Lower lobe of right lung (tissue), 2 donors: ENCODE measurements around the gene VSTM4. TPM values are rescaled to one million over a fixed set of nuclear protein-coding genes. Genes with fewer than 3 reads are reported as not detected.
A peak's percentile ranks its signal among the peaks of the same experiment; 100 is the strongest.

Experiments used
- ATAC-seq, 2 donors: fragments of 200-7000 bp; cut with Tn5 transposase; one replicate each; pipeline ENCODE4 v1.9.1; 2020 to 2022; ENCODE audit warnings: mild to moderate bottlenecking in 2 of 2, moderate library complexity in 2 of 2
- DNase-seq: peaks from one replicate; pipeline ENCODE4 v3.0.0-alpha.2; 2020
- H3K27ac ChIP-seq: fragments of 200-600 bp; one replicate; pipeline ENCODE4 v1.8.0; 2022
- H3K27me3 ChIP-seq: fragments of 200-600 bp; one replicate; pipeline ENCODE4 v1.8.0; 2022; ENCODE audit warnings: low read depth
- H3K36me3 ChIP-seq: fragments of 200-600 bp; one replicate; pipeline ENCODE4 v1.8.0; 2022; ENCODE audit warnings: mild to moderate bottlenecking
- H3K4me1 ChIP-seq: fragments of 200-600 bp; one replicate; pipeline ENCODE4 v1.8.0; 2022
- H3K4me3 ChIP-seq: fragments of 200-600 bp; one replicate; pipeline ENCODE4 v1.8.0; 2022; ENCODE audit warnings: mild to moderate bottlenecking
- H3K9me3 ChIP-seq: fragments of 200-600 bp; one replicate; pipeline ENCODE4 v1.8.0; 2022
- intact Hi-C: fragments of 100-400 bp; cut with DNase I; formaldehyde crosslinking; loops from one replicate; pipeline ENCODE4 v1.11.0; 2022
- total RNA-seq: library from RNA; stranded (reverse); fragmentation: NEBNext Ultra II Directional; extraction: Animal tissue kit (Norgen Biotek cat#: 25700); gene quantifications from one replicate; pipeline ENCODE4 v1.2.1, GENCODE V29; 2021
- TF ChIP-seq, protein P1 (sequence below): fragments of 200-600 bp; IDR thresholded peaks from one replicate; pipeline ENCODE4 v1.8.0; 2022; ENCODE audit warnings: antibody characterized with exemption, mild to moderate bottlenecking
- donor health status: DM: no; HTN: yes; CAD: no; lungs with severe emphysema.

VSTM4 gene
- total RNA-seq, 1 donor from 2014 or later = 18.7 TPM

DNA sequence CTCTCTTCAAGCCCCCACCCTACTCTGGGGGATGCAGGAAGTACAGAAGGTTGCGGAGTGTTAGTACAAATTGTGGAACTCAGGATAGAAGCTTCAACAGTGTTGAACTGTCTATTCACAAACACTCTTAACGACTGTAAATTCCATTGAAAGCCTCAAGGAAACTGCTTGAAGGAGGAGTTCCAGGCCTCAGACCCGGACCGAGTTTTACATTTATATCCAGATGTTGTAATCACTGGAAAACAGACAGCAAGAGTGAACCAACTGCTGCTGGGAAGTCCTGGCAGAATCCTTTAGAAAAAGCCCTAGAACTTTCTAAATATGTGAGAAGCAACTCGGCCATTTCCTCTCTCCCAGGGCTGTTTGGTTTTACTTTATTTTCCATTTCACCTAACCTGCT lies 91.6 kb downstream of the VSTM4 start:
- peaks cover 17% of the 10 kb centered on the region for H3K4me1 ChIP-seq
- H3K9me3 ChIP-seq = no peaks in the 10 kb centered on the region
- intact Hi-C loops = no loop called here
- DNase-seq (no peak), ATAC-seq (peak in 1 of 2 donors; percentile 56)
- H3K4me3 ChIP-seq = no peak overlapping the region
- TF ChIP-seq, protein P1, sequence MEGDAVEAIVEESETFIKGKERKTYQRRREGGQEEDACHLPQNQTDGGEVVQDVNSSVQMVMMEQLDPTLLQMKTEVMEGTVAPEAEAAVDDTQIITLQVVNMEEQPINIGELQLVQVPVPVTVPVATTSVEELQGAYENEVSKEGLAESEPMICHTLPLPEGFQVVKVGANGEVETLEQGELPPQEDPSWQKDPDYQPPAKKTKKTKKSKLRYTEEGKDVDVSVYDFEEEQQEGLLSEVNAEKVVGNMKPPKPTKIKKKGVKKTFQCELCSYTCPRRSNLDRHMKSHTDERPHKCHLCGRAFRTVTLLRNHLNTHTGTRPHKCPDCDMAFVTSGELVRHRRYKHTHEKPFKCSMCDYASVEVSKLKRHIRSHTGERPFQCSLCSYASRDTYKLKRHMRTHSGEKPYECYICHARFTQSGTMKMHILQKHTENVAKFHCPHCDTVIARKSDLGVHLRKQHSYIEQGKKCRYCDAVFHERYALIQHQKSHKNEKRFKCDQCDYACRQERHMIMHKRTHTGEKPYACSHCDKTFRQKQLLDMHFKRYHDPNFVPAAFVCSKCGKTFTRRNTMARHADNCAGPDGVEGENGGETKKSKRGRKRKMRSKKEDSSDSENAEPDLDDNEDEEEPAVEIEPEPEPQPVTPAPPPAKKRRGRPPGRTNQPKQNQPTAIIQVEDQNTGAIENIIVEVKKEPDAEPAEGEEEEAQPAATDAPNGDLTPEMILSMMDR = no peak
- H3K27ac ChIP-seq = peak overlapping the region; percentile 64
- no peaks in the 10 kb centered on the region for H3K27me3 ChIP-seq
- H3K36me3 ChIP-seq = no peaks in the 10 kb centered on the region

DNA sequence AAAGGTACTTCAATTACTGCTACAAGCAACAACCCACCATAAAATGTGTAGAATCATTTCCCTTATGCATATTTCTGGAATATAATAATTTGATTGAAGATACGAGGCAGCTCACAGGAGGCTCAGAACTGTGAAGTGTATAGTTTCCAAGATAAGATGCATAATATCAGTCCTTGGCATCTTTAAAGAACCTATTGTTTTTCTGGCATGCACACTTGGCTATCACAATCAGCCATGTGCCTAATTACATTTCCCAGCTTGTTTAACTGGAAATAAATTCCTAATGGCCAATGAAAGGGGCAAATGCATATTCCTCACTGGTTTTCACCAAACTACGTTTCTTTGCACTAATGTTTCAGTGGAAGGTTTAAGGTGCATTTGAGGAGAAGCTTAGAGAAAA lies 92.3 kb downstream of the VSTM4 start:
- H3K36me3 ChIP-seq = no peaks in the 10 kb centered on the region
- intact Hi-C loops = no loop called here
- no peaks in the 10 kb centered on the region for H3K27me3 ChIP-seq
- H3K27ac ChIP-seq = no peak overlapping the region
- TF ChIP-seq, protein P1 = no peak
- no peak for ATAC-seq
- no peak for DNase-seq
- H3K9me3 ChIP-seq = no peaks in the 10 kb centered on the region
- no peak overlapping the region for H3K4me3 ChIP-seq
- peaks cover 17% of the 10 kb centered on the region for H3K4me1 ChIP-seq

GRCh38 chr10:49021685-49022084 lies 93.6 kb downstream of the VSTM4 start:
- no peaks in the 10 kb centered on the region for H3K27me3 ChIP-seq
- H3K4me3 ChIP-seq = no peak overlapping the region
- TF ChIP-seq, protein P1 = no peak
- ATAC-seq (no peak), DNase-seq (no peak)
- intact Hi-C loops = no loop called here
- no peak overlapping the region for H3K27ac ChIP-seq
- peaks cover 17% of the 10 kb centered on the region for H3K4me1 ChIP-seq
- no peaks in the 10 kb centered on the region for H3K9me3 ChIP-seq
- no peaks in the 10 kb centered on the region for H3K36me3 ChIP-seq

- TF ChIP-seq, protein P1 = no peak
- Histone ChIP-seq H3K4me3 (no peak overlapping the region), H3K27ac (no peak overlapping the region), H3K9me3 (no peaks in the 10 kb centered on the region), H3K36me3 (no peaks in the 10 kb centered on the region), H3K4me1 (peaks cover 10% of the 10 kb centered on the region), H3K27me3 (no peaks in the 10 kb centered on the region)
- no peak for ATAC-seq
- intact Hi-C loops = no loop called here
- DNase-seq = no peak
Measured at GRCh38 chr10:49015700-49016099, 99.6 kb downstream of the VSTM4 start.

GRCh38 chr10:49012603-49013002 lies 102.7 kb downstream of the VSTM4 start:
- H3K27me3 ChIP-seq = no peaks in the 10 kb centered on the region
- TF ChIP-seq, protein P1 = no peak
- no peak overlapping the region for H3K4me3 ChIP-seq
- intact Hi-C loops = no loop called here
- peaks cover 20% of the 10 kb centered on the region for H3K4me1 ChIP-seq
- DNase-seq = no peak
- no peaks in the 10 kb centered on the region for H3K36me3 ChIP-seq
- no peaks in the 10 kb centered on the region for H3K9me3 ChIP-seq
- ATAC-seq = no peak
- no peak overlapping the region for H3K27ac ChIP-seq

DNA sequence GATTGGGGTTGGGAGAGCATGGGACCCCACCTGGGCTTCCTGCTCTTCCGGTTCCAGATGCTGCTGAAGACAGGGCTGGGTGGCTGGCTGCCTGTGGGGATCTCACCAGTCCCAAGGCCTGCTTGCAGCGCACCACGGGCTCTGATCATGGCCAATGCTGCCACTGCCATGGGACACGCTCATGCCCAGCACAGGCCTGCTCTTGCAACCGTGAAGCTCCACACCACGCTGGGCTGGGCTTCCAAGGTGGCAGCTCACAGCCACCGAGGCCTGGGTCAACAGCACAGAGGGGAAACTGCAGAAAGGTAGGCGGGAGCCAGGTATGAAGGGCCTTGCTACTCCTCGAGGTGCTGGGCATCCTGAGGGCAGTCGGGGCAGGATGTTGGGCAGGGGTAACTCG lies 103.6 kb downstream of the VSTM4 start:
- H3K36me3 ChIP-seq = no peaks in the 10 kb centered on the region
- H3K4me3 ChIP-seq = no peak overlapping the region
- H3K4me1 ChIP-seq = peaks cover 20% of the 10 kb centered on the region
- H3K27me3 ChIP-seq = no peaks in the 10 kb centered on the region
- H3K9me3 ChIP-seq = no peaks in the 10 kb centered on the region
- TF ChIP-seq, protein P1 = no peak
- no peak overlapping the region for H3K27ac ChIP-seq
- intact Hi-C loops = no loop called here
- no peak for ATAC-seq
- no peak for DNase-seq
